Mesangial cell (primary cell): ENCODE measurements around the gene TAF11L10. TPM values are rescaled to one million over a fixed set of nuclear protein-coding genes. Genes with fewer than 3 reads are reported as not detected.

ENCODE experiments used
- total RNA-seq: library from RNA; depleted of rRNA; stranded (reverse); fragments of >200 nt; gene quantifications from 2 replicates; pipeline ENCODE4 v1.2.3, GENCODE V29; 2015

TAF11L10 gene
- total RNA-seq = not detected in 2 replicates

GRCh38 chr5:17597728-17598127 lies at the start of gene TAF11L10:
TSS of gene TAF11L10 (minus strand) at chr5:17597828.

GRCh38 chr5:17634160-17634559 lies 36.5 kb upstream of the TAF11L10 start, which contains the start of gene TAF11L14:
TSS of gene TAF11L14 (plus strand) at chr5:17634460.

GRCh38 chr5:17631788-17632187 lies 34.2 kb upstream of the TAF11L10 start, which contains the start of gene TAF11L13:
TSS of gene TAF11L13 (plus strand) at chr5:17632088.

GRCh38 chr5:17610092-17610491 lies 12.5 kb upstream of the TAF11L10 start, which contains the start of gene TAF11L12:
TSS of gene TAF11L12 (plus strand) at chr5:17610392.

GRCh38 chr5:17603880-17604279 lies 6.3 kb upstream of the TAF11L10 start, which contains the start of gene TAF11L11:
TSS of gene TAF11L11 (plus strand) at chr5:17604183.

GRCh38 chr5:17594255-17594654 lies 3.4 kb downstream of the TAF11L10 start, which contains the start of gene TAF11L9:
TSS of gene TAF11L9 (minus strand) at chr5:17594394.

GRCh38 chr5:17590860-17591259 lies 6.8 kb downstream of the TAF11L10 start, which contains the start of gene TAF11L8:
TSS of gene TAF11L8 (minus strand) at chr5:17590960.

GRCh38 chr5:17585658-17586057 lies 12.0 kb downstream of the TAF11L10 start, which contains the start of gene TAF11L7:
TSS of gene TAF11L7 (minus strand) at chr5:17585758.

Other genes starting within 250 kb of the TAF11L10 start
- gene TAF11L2, start 99.6 kb downstream of the TAF11L10 start, total RNA-seq = not detected in 2 replicates
- not detected in 2 replicates for gene TAF11L3, start 79.5 kb downstream of the TAF11L10 start, total RNA-seq
- not detected in 2 replicates for gene TAF11L4, start 76.0 kb downstream of the TAF11L10 start, total RNA-seq
- gene TAF11L5, start 72.6 kb downstream of the TAF11L10 start, total RNA-seq = not detected in 2 replicates
- not detected in 2 replicates for gene TAF11L6, start 69.2 kb downstream of the TAF11L10 start, total RNA-seq
- not detected in 2 replicates for gene TAF11L7, start 12.1 kb downstream of the TAF11L10 start, total RNA-seq
- gene TAF11L8, start 6.9 kb downstream of the TAF11L10 start, total RNA-seq = not detected in 2 replicates
- not detected in 2 replicates for gene TAF11L9, start 3.4 kb downstream of the TAF11L10 start, total RNA-seq
- not detected in 2 replicates for gene TAF11L11, start 6.4 kb upstream of the TAF11L10 start, total RNA-seq
- gene TAF11L12, start 12.6 kb upstream of the TAF11L10 start, total RNA-seq = not detected in 2 replicates
- not detected in 2 replicates for gene TAF11L13, start 34.3 kb upstream of the TAF11L10 start, total RNA-seq
- not detected in 2 replicates for gene TAF11L14, start 36.6 kb upstream of the TAF11L10 start, total RNA-seq